Activated CD8-positive, alpha-beta memory T cell treated with anti-CD3 and anti-CD28 coated beads for 24 hours (primary cell): ENCODE measurements around the gene HEPHL1.
"Not testable (repeated sequence)": the region's sequence is repeated elsewhere in the genome, so short reads cannot be mapped to it uniquely, and the experiment has no call there.

Experiments used
- DNase-seq: peaks from one replicate; pipeline ENCODE4 v3.0.0-alpha.2; 2020

The HEPHL1 gene

GRCh38 chr11:94153320-94153719 lies 132.2 kb downstream of the HEPHL1 start:
- DNase-seq, result no peak

- no peak for DNase-seq
Observed at GRCh38 chr11:94154095-94154856, 133.1 kb downstream of the HEPHL1 start.

GRCh38 chr11:94157339-94157738 lies 136.2 kb downstream of the HEPHL1 start:
- not testable (repeated sequence) for DNase-seq
